B cell (primary cell): ENCODE measurements around the gene OAT. TPM values are rescaled to one million over a fixed set of nuclear protein-coding genes. Genes with fewer than 3 reads are reported as not detected.

Experiments used
- ATAC-seq: fragments of 200-7000 bp; cut with Tn5 transposase; one replicate; pipeline ENCODE4 v1.10.0; 2021; ENCODE audit warnings: low read depth, mild to moderate bottlenecking, moderate number of reproducible peaks, moderate library complexity
- CTCF ChIA-PET: fragments of 350-600 bp; sonication (Branson Sonifier 250); formaldehyde crosslinking; loops from one replicate; lab custom pipeline; 2021; ENCODE audit warnings: antibody characterized with exemption, inconsistent platforms; lab: Charles Lee
- POLR2A ChIA-PET: fragments of 350-600 bp; sonication (Branson Sonifier 250); formaldehyde crosslinking; loops from one replicate; lab custom pipeline; 2021; ENCODE audit warnings: antibody characterized with exemption; lab: Charles Lee
- DNase-seq: peaks from one replicate; pipeline ENCODE4 v3.0.0; 2013
- H2AFZ ChIP-seq: 2 replicates; pipeline ENCODE4 v1.6.1; 2012; ENCODE audit warnings: mild to moderate bottlenecking, low read depth, low read length; ENCODE audit not compliant: insufficient read depth, poor library complexity, severe bottlenecking
- H3K27ac ChIP-seq, 2 donors: 1 replicate in 1 of 2; 2 replicates in 1 of 2; pipeline ENCODE4 v1.5.1; 2012 to 2013; ENCODE audit warnings: low read length in 2 of 2, mild to moderate bottlenecking in 2 of 2, moderate library complexity in 1 of 2
- H3K27me3 ChIP-seq, 4 experiments: fragments of 200-600 bp in 1 of 4; sonication (generic) in 1 of 4; replicated peaks in 1 of 4; 1 replicate in 2 of 4; 2 replicates in 2 of 4; pipeline versions ENCODE4 v1.6.1 to v1.7.0; 2013 to 2016; ENCODE audit warnings: low read length in 3 of 4, mild to moderate bottlenecking in 2 of 4, mixed read lengths in 1 of 4, moderate library complexity in 1 of 4; ENCODE audit not compliant: insufficient read depth in 4 of 4, control insufficient read depth in 3 of 4; ENCODE audit errors: control extremely low read depth in 1 of 4
- H3K36me3 ChIP-seq, 2 experiments: replicated peaks in 1 of 2; 1 replicate in 1 of 2; 2 replicates in 1 of 2; pipeline versions ENCODE4 v1.6.1 to v1.7.1; 2013; ENCODE audit warnings: low read length in 1 of 2; ENCODE audit not compliant: insufficient read depth in 2 of 2, control insufficient read depth in 1 of 2; ENCODE audit errors: control extremely low read depth in 1 of 2, extremely low read depth in 1 of 2
- H3K4me1 ChIP-seq, 2 donors: fragments of 200-600 bp in 1 of 2; sonication (generic) in 1 of 2; 1 replicate in 1 of 2; 2 replicates in 1 of 2; pipeline versions ENCODE4 v1.5.1 to v1.6.1; 2013 to 2017; ENCODE audit warnings: low read length in 2 of 2; ENCODE audit not compliant: control insufficient read depth in 2 of 2, insufficient read depth in 2 of 2
- H3K4me2 ChIP-seq: replicated peaks from 2 replicates; pipeline ENCODE3; 2012; ENCODE audit warnings: mild to moderate bottlenecking, low read depth, low read length; ENCODE audit not compliant: poor library complexity, severe bottlenecking
- H3K4me3 ChIP-seq, 5 experiments: fragments of 200-600 bp in 1 of 5; sonication (generic) in 1 of 5; 1 replicate in 3 of 5; 2 replicates in 2 of 5; pipeline versions ENCODE4 v1.5.1 to v1.7.0; 2011 to 2016; ENCODE audit warnings: low read length in 4 of 5, mild to moderate bottlenecking in 4 of 5, low read depth in 2 of 5, control low read depth in 1 of 5, moderate library complexity in 1 of 5; ENCODE audit not compliant: insufficient read depth in 1 of 5; ENCODE audit errors: control extremely low read depth in 1 of 5, extremely low read depth in 1 of 5
- H3K79me2 ChIP-seq: fragments of 200-600 bp; sonication (generic); one replicate; pipeline ENCODE4 v1.6.0; 2016; ENCODE audit warnings: low read length; ENCODE audit not compliant: control insufficient read depth, insufficient read depth
- H3K9ac ChIP-seq: fragments of 200-600 bp; sonication (generic); 2 replicates; pipeline ENCODE4 v1.6.1; 2017; ENCODE audit warnings: mild to moderate bottlenecking, low read length, moderate library complexity
- H3K9me3 ChIP-seq, 3 donors: one replicate each; pipeline versions ENCODE4 v1.6.1 to v1.7.1; 2013; ENCODE audit warnings: low read length in 2 of 3; ENCODE audit not compliant: control insufficient read depth in 2 of 3, insufficient read depth in 1 of 3; ENCODE audit errors: control extremely low read depth in 1 of 3
- H4K20me1 ChIP-seq: 2 replicates; pipeline ENCODE4 v1.6.0; 2012; ENCODE audit warnings: mild to moderate bottlenecking, low read length; ENCODE audit not compliant: insufficient read depth, control insufficient read depth, poor library complexity, severe bottlenecking
- H3K27ac Mint-ChIP-seq: one replicate; pipeline ENCODE4 v1.8.0; 2021; ENCODE audit warnings: mixed read lengths
- H3K27me3 Mint-ChIP-seq: one replicate; pipeline ENCODE4 v1.8.0; 2021; ENCODE audit warnings: mixed read lengths
- H3K4me1 Mint-ChIP-seq: one replicate; pipeline ENCODE4 v1.8.0; 2021; ENCODE audit warnings: mixed read lengths
- H3K4me3 Mint-ChIP-seq: one replicate; pipeline ENCODE4 v1.8.0; 2021; ENCODE audit warnings: mixed read lengths
- H3K9me3 Mint-ChIP-seq: one replicate; pipeline ENCODE4 v1.8.0; 2022; ENCODE audit warnings: mixed read lengths; ENCODE audit not compliant: insufficient read depth
- EZH2 ChIP-seq: IDR thresholded peaks from 2 replicates; pipeline ENCODE4 v1.6.1; 2012; ENCODE audit warnings: borderline replicate concordance, low read depth, mild to moderate bottlenecking, moderate library complexity, low read length; ENCODE audit not compliant: insufficient read depth, poor library complexity, severe bottlenecking
- WGBS: methylation state at CpG from one replicate; pipeline ENCODE4 v1.1.5; 2013; ENCODE audit warnings: missing lambda C conversion rate; ENCODE audit not compliant: insufficient coverage; 5-methylcytosine and 5-hydroxymethylcytosine counted together
- intact Hi-C: fragments of 100-400 bp; cut with micrococcal nuclease; formaldehyde crosslinking; loops from one replicate; pipeline ENCODE4 v1.10.0; 2022
- polyA plus RNA-seq: library from polyadenylated mRNA; depleted of rRNA; stranded (reverse); fragments of >200 nt; gene quantifications from 2 replicates; pipeline ENCODE4 v1.2.3, GENCODE V29; 2012
- total RNA-seq, 2 donors: library from RNA; stranded (reverse); fragments of 120-200 nt in 1 of 2; gene quantifications; 1 replicate in 1 of 2; 2 replicates in 1 of 2; pipeline versions ENCODE4 v1.2.3 to v1.2.4, GENCODE V29; 2013 to 2022
- TF ChIP-seq, protein P1 (sequence below): fragments of 200-600 bp; IDR thresholded peaks from one replicate; pipeline ENCODE4 v1.8.0; 2022; ENCODE audit warnings: antibody characterized with exemption, mild to moderate bottlenecking

Gene OAT
- total and polyA plus RNA-seq, 2 donors (not counting 1 experiment from before 2014, with no cell fraction given): 13.9 to 20.1 TPM

DNA sequence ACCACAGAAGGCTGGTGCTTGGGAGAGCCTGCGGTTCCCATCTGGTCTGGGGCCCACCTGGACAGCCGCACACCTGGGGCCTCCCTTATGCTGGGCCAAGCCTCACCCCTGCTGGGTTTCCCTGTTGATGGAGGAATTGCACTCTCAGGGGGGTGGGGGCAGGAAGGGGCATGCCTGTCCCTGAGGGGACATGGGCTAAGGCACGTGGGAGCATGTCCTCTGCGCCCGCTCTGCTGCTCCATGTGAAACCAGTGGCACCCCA, 43.4 kb downstream of the OAT start:
- no peaks in the 10 kb centered on the region for H3K79me2 ChIP-seq
- H3K9ac ChIP-seq: no peak overlapping the region
- H3K9me3 ChIP-seq: peaks cover 0 to 15% (median 4%) of the 10 kb centered on the region in 3 donors
- no peak overlapping the region for H3K4me2 ChIP-seq
- no peak overlapping the region for H3K4me3 ChIP-seq
- DNase-seq (no peak), ATAC-seq (no peak)
- H3K36me3 ChIP-seq: no peaks in the 10 kb centered on the region
- 88% methylated on average over 5 of the region's 5 CpGs for WGBS
- no peak overlapping the region for H2AFZ ChIP-seq
- ChIA-PET CTCF (interaction anchor here (1.0 kb wide), 1 partner anchor 14 kb away, joined by 3 read pairs; no protein-coding TSS in a partner anchor), POLR2A (no interaction called here)
- peaks cover 0 to 12% of the 10 kb centered on the region in 2 donors for H3K4me1 ChIP-seq
- no peak overlapping the region for H3K4me3 Mint-ChIP-seq
- peaks cover 2% of the 10 kb centered on the region for H3K4me1 Mint-ChIP-seq
- no peaks in the 10 kb centered on the region for H4K20me1 ChIP-seq
- TF ChIP-seq, protein P1, sequence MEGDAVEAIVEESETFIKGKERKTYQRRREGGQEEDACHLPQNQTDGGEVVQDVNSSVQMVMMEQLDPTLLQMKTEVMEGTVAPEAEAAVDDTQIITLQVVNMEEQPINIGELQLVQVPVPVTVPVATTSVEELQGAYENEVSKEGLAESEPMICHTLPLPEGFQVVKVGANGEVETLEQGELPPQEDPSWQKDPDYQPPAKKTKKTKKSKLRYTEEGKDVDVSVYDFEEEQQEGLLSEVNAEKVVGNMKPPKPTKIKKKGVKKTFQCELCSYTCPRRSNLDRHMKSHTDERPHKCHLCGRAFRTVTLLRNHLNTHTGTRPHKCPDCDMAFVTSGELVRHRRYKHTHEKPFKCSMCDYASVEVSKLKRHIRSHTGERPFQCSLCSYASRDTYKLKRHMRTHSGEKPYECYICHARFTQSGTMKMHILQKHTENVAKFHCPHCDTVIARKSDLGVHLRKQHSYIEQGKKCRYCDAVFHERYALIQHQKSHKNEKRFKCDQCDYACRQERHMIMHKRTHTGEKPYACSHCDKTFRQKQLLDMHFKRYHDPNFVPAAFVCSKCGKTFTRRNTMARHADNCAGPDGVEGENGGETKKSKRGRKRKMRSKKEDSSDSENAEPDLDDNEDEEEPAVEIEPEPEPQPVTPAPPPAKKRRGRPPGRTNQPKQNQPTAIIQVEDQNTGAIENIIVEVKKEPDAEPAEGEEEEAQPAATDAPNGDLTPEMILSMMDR: no peak
- no peak for TF ChIP-seq EZH2
- H3K27me3 Mint-ChIP-seq: peaks cover 38% of the 10 kb centered on the region
- no peak overlapping the region for H3K27ac ChIP-seq
- H3K27ac Mint-ChIP-seq: no peak overlapping the region
- peaks cover 0 to 12% (median 6%) of the 10 kb centered on the region in 4 experiments for H3K27me3 ChIP-seq
- intact Hi-C loops: no loop called here
- H3K9me3 Mint-ChIP-seq: no peaks in the 10 kb centered on the region

GRCh38 chr10:124374535-124375352, 44.0 kb downstream of the OAT start:
- ChIA-PET CTCF (interaction anchor here (1.0 kb wide), 1 partner anchor 14 kb away, joined by 3 read pairs; no protein-coding TSS in a partner anchor), POLR2A (no interaction called here)
- Histone ChIP-seq H3K27me3 (peaks cover 0 to 9% (median 4%) of the 10 kb centered on the region in 4 experiments), H3K9ac (no peak overlapping the region), H3K79me2 (no peaks in the 10 kb centered on the region), H3K36me3 (no peaks in the 10 kb centered on the region), H2AFZ (no peak overlapping the region), H3K4me1 (peaks cover 0 to 17% of the 10 kb centered on the region in 2 donors), H4K20me1 (no peaks in the 10 kb centered on the region), H3K27ac (no peak overlapping the region), H3K9me3 (peaks cover 0 to 10% (median 4%) of the 10 kb centered on the region in 3 donors), H3K4me3 (no peak overlapping the region), H3K4me2 (no peak overlapping the region)
- H3K4me1 Mint-ChIP-seq: peaks cover 2% of the 10 kb centered on the region
- ATAC-seq (no peak), DNase-seq (no peak)
- H3K4me3 Mint-ChIP-seq: no peak overlapping the region
- no peak overlapping the region for H3K27ac Mint-ChIP-seq
- H3K27me3 Mint-ChIP-seq: peaks cover 34% of the 10 kb centered on the region
- intact Hi-C loops: no loop called here
- 67% methylated on average over 14 of the region's 14 CpGs for WGBS
- TF ChIP-seq EZH2: no peak
- TF ChIP-seq, protein P1: no peak
- H3K9me3 Mint-ChIP-seq: no peaks in the 10 kb centered on the region
